ENCODE results near the gene MAP3K5.

The MAP3K5 gene

DNA sequence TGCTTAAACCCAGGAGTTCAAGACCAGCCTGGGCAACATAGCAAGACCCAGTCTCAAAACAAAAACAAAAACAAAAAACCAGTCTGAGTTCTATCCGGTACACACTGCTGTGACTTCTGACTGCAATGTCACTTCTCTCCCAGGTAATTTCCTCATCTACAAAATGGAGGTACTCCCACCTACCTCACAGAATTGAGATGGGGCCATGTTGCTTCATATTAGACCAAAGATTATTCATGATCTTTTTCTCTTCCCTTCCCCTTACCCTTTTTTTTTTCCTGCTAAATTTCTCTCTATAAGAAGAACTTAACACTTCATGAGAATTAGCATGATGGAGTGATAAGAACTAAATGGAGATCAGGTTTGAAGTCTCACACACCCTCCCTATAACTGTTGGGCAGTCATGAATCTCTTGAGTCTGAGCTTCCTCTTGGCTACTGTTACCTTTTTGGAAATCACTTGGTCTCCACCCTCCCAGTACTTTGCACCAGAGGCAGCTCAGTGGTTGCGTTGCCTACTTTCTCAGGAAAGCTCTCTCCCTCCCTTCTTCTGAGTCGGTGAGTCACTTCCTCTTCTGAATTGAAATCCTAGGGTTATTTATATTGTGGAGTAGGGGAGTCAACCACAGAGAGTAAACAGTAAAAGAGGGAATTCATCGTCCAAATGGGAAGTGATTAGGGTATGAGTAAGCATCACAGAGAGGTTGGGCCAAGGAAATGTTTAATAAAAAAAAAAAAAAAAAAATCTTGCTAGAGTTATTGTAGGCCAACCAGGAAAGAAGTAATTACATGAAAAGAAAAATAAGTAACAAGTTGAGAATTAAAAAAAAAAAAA, 182.2 kb downstream of the MAP3K5 start:
- DNase-seq (ENCODE audit: insufficient read length, low spot score): no peak

DNA sequence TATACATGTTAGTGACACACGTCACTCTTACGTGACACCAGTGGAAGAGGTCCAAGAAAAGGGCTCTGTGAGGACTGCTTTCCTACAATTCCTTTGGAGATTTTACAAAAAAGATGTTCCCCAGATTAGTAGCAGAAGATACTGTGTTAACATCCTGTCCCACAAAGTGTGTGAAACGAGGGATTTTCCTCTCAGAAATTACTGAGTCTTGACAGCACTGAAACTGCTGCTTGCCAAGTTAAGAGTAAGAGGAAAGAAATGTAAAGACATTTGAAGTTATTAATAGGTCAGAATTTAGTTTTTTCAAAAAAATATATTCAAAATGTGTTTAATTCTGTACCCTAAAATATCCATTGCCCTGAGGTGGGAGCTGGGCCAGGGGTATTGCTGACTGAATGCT, 183.3 kb downstream of the MAP3K5 start:
- FAIRE-seq (no peak), DNase-seq (ENCODE audit: insufficient read length, low spot score) (no peak)
- TF ChIP-seq, protein P1, sequence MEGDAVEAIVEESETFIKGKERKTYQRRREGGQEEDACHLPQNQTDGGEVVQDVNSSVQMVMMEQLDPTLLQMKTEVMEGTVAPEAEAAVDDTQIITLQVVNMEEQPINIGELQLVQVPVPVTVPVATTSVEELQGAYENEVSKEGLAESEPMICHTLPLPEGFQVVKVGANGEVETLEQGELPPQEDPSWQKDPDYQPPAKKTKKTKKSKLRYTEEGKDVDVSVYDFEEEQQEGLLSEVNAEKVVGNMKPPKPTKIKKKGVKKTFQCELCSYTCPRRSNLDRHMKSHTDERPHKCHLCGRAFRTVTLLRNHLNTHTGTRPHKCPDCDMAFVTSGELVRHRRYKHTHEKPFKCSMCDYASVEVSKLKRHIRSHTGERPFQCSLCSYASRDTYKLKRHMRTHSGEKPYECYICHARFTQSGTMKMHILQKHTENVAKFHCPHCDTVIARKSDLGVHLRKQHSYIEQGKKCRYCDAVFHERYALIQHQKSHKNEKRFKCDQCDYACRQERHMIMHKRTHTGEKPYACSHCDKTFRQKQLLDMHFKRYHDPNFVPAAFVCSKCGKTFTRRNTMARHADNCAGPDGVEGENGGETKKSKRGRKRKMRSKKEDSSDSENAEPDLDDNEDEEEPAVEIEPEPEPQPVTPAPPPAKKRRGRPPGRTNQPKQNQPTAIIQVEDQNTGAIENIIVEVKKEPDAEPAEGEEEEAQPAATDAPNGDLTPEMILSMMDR (IDR thresholded peaks at IDR 0.05; ENCODE audit: insufficient read depth, missing control alignments): no peak

More for the DNA sequence above, 182.2 kb downstream of the MAP3K5 start:
- FAIRE-seq: no peak
- TF ChIP-seq, protein P1 (IDR thresholded peaks at IDR 0.05; ENCODE audit: insufficient read depth, missing control alignments): no peak

DNA sequence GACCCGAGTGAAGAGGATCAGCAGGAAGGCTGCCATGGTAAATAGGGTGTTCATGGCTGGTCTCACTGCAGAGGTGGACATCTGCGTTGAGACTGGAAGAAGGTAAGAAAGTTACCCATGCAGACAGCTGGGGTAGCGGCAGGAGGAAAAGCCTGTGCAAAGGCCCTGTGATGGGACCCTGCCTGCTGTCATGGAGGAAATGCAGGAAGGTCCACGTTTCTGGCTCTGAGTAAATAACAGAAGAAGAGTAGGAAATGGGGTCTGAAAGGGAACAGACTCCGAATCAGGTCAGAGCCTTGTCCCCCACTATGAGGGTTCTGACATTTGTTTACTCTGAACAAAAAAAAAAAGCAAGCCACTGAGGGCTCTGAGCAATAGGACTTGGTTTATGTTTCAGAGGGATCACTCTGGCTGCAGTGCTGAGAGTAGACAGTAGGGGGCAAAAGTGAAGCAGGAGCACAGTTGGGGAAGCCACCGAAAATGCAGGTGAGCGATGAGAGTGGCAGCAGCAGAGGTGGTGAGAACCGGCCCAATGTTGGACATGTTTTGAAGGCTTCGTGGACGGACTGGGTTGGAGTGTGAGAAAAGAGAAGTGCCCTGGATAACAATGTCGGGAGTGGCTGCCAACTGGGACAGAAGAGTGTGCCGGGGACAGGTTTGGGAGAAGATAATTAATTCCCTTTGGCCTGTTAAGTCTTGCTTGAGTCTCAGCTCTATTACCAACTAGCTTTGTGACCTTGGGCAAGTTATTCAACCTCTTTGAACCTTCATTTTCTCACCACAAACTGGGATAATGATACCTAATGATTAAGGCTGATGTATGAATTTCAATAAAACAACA, 184.1 kb downstream of the MAP3K5 start:
- no peak for DNase-seq (ENCODE audit: insufficient read length, low spot score)
- TF ChIP-seq, protein P1 (IDR thresholded peaks at IDR 0.05; ENCODE audit: insufficient read depth, missing control alignments): peak; percentile 65
- no peak for FAIRE-seq

DNA sequence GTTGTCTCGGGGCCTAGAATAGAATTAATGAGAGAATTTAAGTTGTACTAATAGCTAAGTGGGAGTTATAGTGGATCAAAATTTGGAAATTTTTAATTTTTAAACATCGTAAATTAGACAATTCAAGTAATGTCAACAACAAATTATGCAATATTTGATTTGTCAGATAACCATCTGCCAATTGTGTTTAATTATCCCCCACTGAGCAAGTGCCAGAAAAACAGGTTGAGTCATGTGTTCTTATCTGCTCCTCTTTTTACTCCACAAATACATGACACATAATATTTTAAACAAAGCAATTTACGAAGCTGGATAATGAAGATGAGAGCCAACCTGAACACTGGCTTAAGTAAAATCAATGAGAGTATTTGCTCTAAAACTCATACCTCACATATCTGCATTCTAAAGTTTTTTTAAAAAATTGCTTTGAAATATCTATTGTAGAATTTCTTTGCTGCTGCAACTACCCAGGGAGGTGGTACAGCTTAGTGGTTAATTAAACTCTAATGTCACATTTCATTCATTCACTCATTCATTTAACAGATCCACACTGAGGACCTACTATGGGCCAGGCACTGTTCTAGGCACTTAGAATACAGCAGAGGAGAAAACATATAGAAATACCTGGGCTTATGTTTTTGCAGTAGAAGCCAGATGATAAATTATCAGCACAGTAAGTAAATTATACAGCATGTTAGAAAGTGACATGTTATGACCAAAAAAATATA, 184.9 kb downstream of the MAP3K5 start:
- TF ChIP-seq, protein P1 (IDR thresholded peaks at IDR 0.05; ENCODE audit: insufficient read depth, missing control alignments): no peak
- no peak for DNase-seq (ENCODE audit: insufficient read length, low spot score)
- FAIRE-seq: no peak

DNA sequence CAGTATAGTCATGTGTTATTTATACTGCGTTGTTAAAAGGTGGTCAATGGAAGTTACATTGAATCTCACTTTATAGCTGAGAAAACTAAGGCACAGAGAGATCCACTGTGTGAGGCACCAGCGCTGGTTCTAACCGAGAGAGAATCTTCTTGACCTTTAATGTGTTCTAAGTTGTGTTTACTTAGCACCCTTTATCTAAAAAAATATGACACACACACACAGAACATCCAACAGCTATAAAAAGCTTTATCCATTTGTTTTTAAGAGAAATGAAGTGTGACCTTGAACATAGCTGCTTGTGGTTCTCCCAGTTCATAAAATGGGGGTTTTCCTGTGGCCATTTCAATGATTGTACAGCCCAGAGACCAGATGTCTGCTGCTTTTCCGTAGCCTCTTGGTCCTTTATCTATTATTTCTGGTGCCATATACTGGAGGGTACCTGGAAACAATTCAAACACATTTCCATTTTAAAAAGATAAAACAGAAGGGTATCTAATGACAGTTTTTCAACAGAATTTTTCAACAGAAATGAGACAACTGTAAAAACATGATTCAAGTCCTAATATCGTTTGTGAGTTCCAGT, 187.3 kb downstream of the MAP3K5 start:
- DNase-seq (ENCODE audit: insufficient read length, low spot score) (no peak), FAIRE-seq (no peak)
- TF ChIP-seq, protein P1 (IDR thresholded peaks at IDR 0.05; ENCODE audit: insufficient read depth, missing control alignments): no peak

DNA sequence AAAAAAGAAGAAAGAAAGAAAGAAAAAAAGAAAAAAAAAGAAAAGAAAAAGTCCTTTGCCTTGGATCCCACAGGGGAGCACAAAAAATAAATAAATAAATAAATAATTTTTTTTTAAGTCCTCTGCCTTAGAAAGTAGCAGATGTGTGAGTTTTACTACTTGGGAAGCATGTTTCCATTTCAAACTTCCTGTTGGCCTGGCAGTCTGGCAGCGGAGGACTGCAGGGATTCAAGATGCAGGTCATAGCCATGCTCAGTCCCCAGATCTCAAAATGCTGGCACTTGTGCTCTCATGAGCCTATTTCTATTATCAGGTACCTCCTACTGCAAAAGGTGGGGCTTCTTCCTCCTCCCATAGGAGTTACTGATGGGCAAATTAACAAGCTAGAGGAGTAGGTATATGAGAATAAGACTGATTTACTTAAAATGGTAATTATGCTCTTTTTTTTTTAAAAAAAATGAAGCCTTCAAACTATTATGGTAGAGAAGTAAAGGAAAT, 187.9 kb downstream of the MAP3K5 start:
- no peak for FAIRE-seq
- DNase-seq (ENCODE audit: insufficient read length, low spot score): no peak
- TF ChIP-seq, protein P1 (IDR thresholded peaks at IDR 0.05; ENCODE audit: insufficient read depth, missing control alignments): no peak

All from D721Med (cell line).